OCI-LY3 (cell line): Measurements from ENCODE around the gene AGPAT4.

Experiments
- H2AFZ ChIP-seq: fragments of 200-600, 300-600 bp; shearing (Covaris generic); 2 replicates; pipeline ENCODE4 v1.6.0; 2014; ENCODE audit warnings: antibody characterized with exemption, low read depth, low read length
- H3K27ac ChIP-seq: fragments of 200-600, 300-600 bp; sonication (generic); 2 replicates; pipeline ENCODE4 v1.5.1; 2014; ENCODE audit warnings: mild to moderate bottlenecking, low read length, moderate library complexity, mixed read lengths
- H3K27me3 ChIP-seq: fragments of 200-600, 300-600 bp; sonication (generic); 2 replicates; pipeline ENCODE4 v1.6.1; 2014; ENCODE audit warnings: low read depth, low read length, mixed read lengths
- H3K36me3 ChIP-seq: fragments of 200-600, 300-600 bp; sonication (generic); replicated peaks from 2 replicates; pipeline ENCODE3; 2014; ENCODE audit warnings: low read depth, low read length, mixed read lengths
- H3K4me1 ChIP-seq: fragments of 300-600, 200-600 bp; sonication (generic); 2 replicates; pipeline ENCODE4 v1.6.1; 2014; ENCODE audit warnings: low read length, mixed read lengths
- H3K4me2 ChIP-seq: fragments of 200-600, 300-600 bp; sonication (generic); 2 replicates; pipeline ENCODE4 v1.6.1; 2014; ENCODE audit warnings: low read length, mixed read lengths
- H3K4me3 ChIP-seq: fragments of 300-600, 200-600 bp; sonication (generic); 2 replicates; pipeline ENCODE4 v1.5.1; 2014; ENCODE audit warnings: antibody characterized with exemption, mild to moderate bottlenecking, low read length, moderate library complexity
- H3K79me2 ChIP-seq: fragments of 300-600, 200-600 bp; shearing (Covaris generic); 2 replicates; pipeline ENCODE4 v1.6.1; 2014; ENCODE audit warnings: mild to moderate bottlenecking, low read length, mixed read lengths
- H3K9ac ChIP-seq: fragments of 300-600, 200-600 bp; shearing (Covaris generic); 2 replicates; pipeline ENCODE4 v1.6.0; 2014; ENCODE audit warnings: mild to moderate bottlenecking, low read length, moderate library complexity
- H3K9me3 ChIP-seq: fragments of 200-600, 300-600 bp; shearing (Covaris generic); 2 replicates; pipeline ENCODE4 v1.6.1; 2014; ENCODE audit warnings: low read length, mixed read lengths; ENCODE audit not compliant: insufficient read depth
- H4K20me1 ChIP-seq: fragments of 200-600, 300-600 bp; sonication (generic); 2 replicates; pipeline ENCODE4 v1.6.1; 2016; ENCODE audit warnings: low read length, mixed read lengths; ENCODE audit not compliant: insufficient read depth
- CTCF ChIP-seq: fragments of 200-600, 300-600 bp; sonication (generic); IDR thresholded peaks from 2 replicates; pipeline ENCODE4 v1.5.1; 2014; ENCODE audit warnings: antibody characterized with exemption, low read length, low read depth
- EZH2phosphoT487 ChIP-seq: fragments of 200-600 bp; shearing (Covaris generic); IDR thresholded peaks from 2 replicates; pipeline ENCODE4 v1.6.1; 2018; ENCODE audit warnings: antibody characterized with exemption, mixed run types, low read depth

The AGPAT4 gene

GRCh38 chr6:161245363-161245762 is 28.5 kb downstream of the AGPAT4 start:
- H3K9me3 ChIP-seq: no peaks in the 10 kb centered on the region
- no peak overlapping the region for H2AFZ ChIP-seq
- H3K4me3 ChIP-seq: no peak overlapping the region
- no peaks in the 10 kb centered on the region for H3K4me1 ChIP-seq
- no peak for TF ChIP-seq EZH2phosphoT487
- TF ChIP-seq CTCF: no peak
- no peak overlapping the region for H3K4me2 ChIP-seq
- H3K79me2 ChIP-seq: no peaks in the 10 kb centered on the region
- no peak overlapping the region for H3K9ac ChIP-seq
- H3K36me3 ChIP-seq: no peaks in the 10 kb centered on the region
- H4K20me1 ChIP-seq: no peaks in the 10 kb centered on the region
- no peak overlapping the region for H3K27ac ChIP-seq
- H3K27me3 ChIP-seq: no peaks in the 10 kb centered on the region

GRCh38 chr6:161244725-161245124 is 29.1 kb downstream of the AGPAT4 start:
- no peaks in the 10 kb centered on the region for H3K4me1 ChIP-seq
- no peak overlapping the region for H3K27ac ChIP-seq
- H3K9ac ChIP-seq: no peak overlapping the region
- no peaks in the 10 kb centered on the region for H3K27me3 ChIP-seq
- H4K20me1 ChIP-seq: no peaks in the 10 kb centered on the region
- H3K36me3 ChIP-seq: no peaks in the 10 kb centered on the region
- no peak overlapping the region for H2AFZ ChIP-seq
- no peak for TF ChIP-seq CTCF
- no peak for TF ChIP-seq EZH2phosphoT487
- H3K79me2 ChIP-seq: no peaks in the 10 kb centered on the region
- no peak overlapping the region for H3K4me3 ChIP-seq
- H3K9me3 ChIP-seq: no peaks in the 10 kb centered on the region
- no peak overlapping the region for H3K4me2 ChIP-seq

- H4K20me1 ChIP-seq: no peaks in the 10 kb centered on the region
- H3K4me1 ChIP-seq: peaks cover 5% of the 10 kb centered on the region
- no peak overlapping the region for H3K27ac ChIP-seq
- H3K4me2 ChIP-seq: no peak overlapping the region
- H3K36me3 ChIP-seq: no peaks in the 10 kb centered on the region
- H3K4me3 ChIP-seq: no peak overlapping the region
- no peak overlapping the region for H2AFZ ChIP-seq
- no peaks in the 10 kb centered on the region for H3K27me3 ChIP-seq
- H3K9me3 ChIP-seq: no peaks in the 10 kb centered on the region
- no peak for TF ChIP-seq EZH2phosphoT487
- TF ChIP-seq CTCF: no peak
- no peaks in the 10 kb centered on the region for H3K79me2 ChIP-seq
- H3K9ac ChIP-seq: no peak overlapping the region
Measured at GRCh38 chr6:161242779-161243693, 30.8 kb downstream of the AGPAT4 start.

- TF ChIP-seq EZH2phosphoT487 (no peak), CTCF (no peak)
- no peak overlapping the region for H3K27ac ChIP-seq
- no peaks in the 10 kb centered on the region for H4K20me1 ChIP-seq
- no peak overlapping the region for H3K9ac ChIP-seq
- H3K36me3 ChIP-seq: no peaks in the 10 kb centered on the region
- H3K27me3 ChIP-seq: no peaks in the 10 kb centered on the region
- H3K4me3 ChIP-seq: no peak overlapping the region
- H3K9me3 ChIP-seq: no peaks in the 10 kb centered on the region
- peaks cover 6% of the 10 kb centered on the region for H3K4me1 ChIP-seq
- H3K79me2 ChIP-seq: no peaks in the 10 kb centered on the region
- no peak overlapping the region for H2AFZ ChIP-seq
- H3K4me2 ChIP-seq: no peak overlapping the region
Measured at GRCh38 chr6:161242113-161242512, 31.7 kb downstream of the AGPAT4 start.
